Measurements from ENCODE around the gene EMC7.

DNA sequence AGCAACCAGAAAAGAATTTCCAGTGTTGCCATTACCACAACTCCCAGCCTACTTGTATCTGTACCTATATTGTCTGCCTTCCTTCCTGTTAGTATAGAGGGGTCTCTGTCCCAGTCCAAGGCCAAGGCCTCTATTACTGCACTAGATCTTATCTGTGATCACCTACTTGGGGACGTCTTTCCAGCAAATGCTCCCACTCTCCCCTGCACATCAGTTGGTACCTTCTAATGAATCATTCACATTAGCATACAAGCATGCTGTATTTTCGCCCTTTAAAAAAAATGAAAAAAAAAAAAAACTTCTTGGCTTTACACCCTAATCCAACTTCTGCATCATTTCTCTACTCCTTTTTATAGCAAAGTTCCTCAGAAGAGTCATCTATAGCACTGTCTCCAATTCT lies 57.8 kb downstream of the EMC7 start:
- TF ChIP-seq, protein P1, sequence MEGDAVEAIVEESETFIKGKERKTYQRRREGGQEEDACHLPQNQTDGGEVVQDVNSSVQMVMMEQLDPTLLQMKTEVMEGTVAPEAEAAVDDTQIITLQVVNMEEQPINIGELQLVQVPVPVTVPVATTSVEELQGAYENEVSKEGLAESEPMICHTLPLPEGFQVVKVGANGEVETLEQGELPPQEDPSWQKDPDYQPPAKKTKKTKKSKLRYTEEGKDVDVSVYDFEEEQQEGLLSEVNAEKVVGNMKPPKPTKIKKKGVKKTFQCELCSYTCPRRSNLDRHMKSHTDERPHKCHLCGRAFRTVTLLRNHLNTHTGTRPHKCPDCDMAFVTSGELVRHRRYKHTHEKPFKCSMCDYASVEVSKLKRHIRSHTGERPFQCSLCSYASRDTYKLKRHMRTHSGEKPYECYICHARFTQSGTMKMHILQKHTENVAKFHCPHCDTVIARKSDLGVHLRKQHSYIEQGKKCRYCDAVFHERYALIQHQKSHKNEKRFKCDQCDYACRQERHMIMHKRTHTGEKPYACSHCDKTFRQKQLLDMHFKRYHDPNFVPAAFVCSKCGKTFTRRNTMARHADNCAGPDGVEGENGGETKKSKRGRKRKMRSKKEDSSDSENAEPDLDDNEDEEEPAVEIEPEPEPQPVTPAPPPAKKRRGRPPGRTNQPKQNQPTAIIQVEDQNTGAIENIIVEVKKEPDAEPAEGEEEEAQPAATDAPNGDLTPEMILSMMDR (IDR thresholded peaks at IDR 0.05) = no peak
- no peak for TF ChIP-seq POLR2AphosphoS5 (IDR thresholded peaks at IDR 0.05)
- TF ChIP-seq POLR2A (IDR thresholded peaks at IDR 0.05) = no peak
